Fibroblast of pulmonary artery (primary cell): ENCODE data around the gene NAA20.

ENCODE experiments used
- DNase-seq: peaks from one replicate; pipeline ENCODE4 v3.0.0-alpha.2; 2010; ENCODE audit warnings: low read depth
- H3K4me3 ChIP-seq: replicated peaks from 2 replicates; pipeline ENCODE4 v1.5.1; 2011; ENCODE audit warnings: low read depth, mild to moderate bottlenecking, control low read depth, low read length, moderate library complexity
- CTCF ChIP-seq: IDR thresholded peaks from 2 replicates; pipeline ENCODE4 v1.5.1; 2011; ENCODE audit warnings: mild to moderate bottlenecking, control low read depth, low read length, inconsistent platforms; ENCODE audit errors: missing control alignments

Gene NAA20

GRCh38 chr20:20019123-20019522, 2.0 kb downstream of the NAA20 start:
- no peak for TF ChIP-seq CTCF
- H3K4me3 ChIP-seq: no peak overlapping the region
- DNase-seq: no peak

GRCh38 chr20:20020908-20021307, 3.7 kb downstream of the NAA20 start:
- DNase-seq: no peak
- no peak overlapping the region for H3K4me3 ChIP-seq
- no peak for TF ChIP-seq CTCF

GRCh38 chr20:20021835-20022234, 4.7 kb downstream of the NAA20 start:
- no peak for DNase-seq
- no peak for TF ChIP-seq CTCF
- no peak overlapping the region for H3K4me3 ChIP-seq

- TF ChIP-seq CTCF: no peak
- no peak overlapping the region for H3K4me3 ChIP-seq
- DNase-seq: no peak
Observed at GRCh38 chr20:20022498-20022897, 5.3 kb downstream of the NAA20 start.

GRCh38 chr20:20023395-20023794, 6.2 kb downstream of the NAA20 start:
- H3K4me3 ChIP-seq: no peak overlapping the region

GRCh38 chr20:20024942-20025341, 7.8 kb downstream of the NAA20 start:
- no peak for TF ChIP-seq CTCF
- DNase-seq: peak; percentile 17
- no peak overlapping the region for H3K4me3 ChIP-seq

More at GRCh38 chr20:20023395-20023794, 6.2 kb downstream of the NAA20 start:
- DNase-seq: no peak
- no peak for TF ChIP-seq CTCF

GRCh38 chr20:20027284-20027683, 10.1 kb downstream of the NAA20 start:
- H3K4me3 ChIP-seq: no peak overlapping the region
- no peak for TF ChIP-seq CTCF
- DNase-seq: no peak
